Osteoblast (primary cell): ENCODE results near the gene TINAGL1. TPM values are rescaled to one million over a fixed set of nuclear protein-coding genes. Genes with fewer than 3 reads are reported as not detected.

Source experiments
- DNase-seq: peaks from one replicate; pipeline ENCODE4 v3.0.0; 2011; ENCODE audit warnings: low spot score, mixed read lengths; ENCODE audit not compliant: insufficient read length; ENCODE audit errors: missing footprints
- H2AFZ ChIP-seq: 2 replicates; pipeline ENCODE4 v1.6.0; 2011; ENCODE audit warnings: mild to moderate bottlenecking, low read length
- H3K27ac ChIP-seq: 2 replicates; pipeline ENCODE4 v1.5.1; 2011; ENCODE audit warnings: mild to moderate bottlenecking, low read depth, low read length, moderate library complexity
- H3K27me3 ChIP-seq: 2 replicates; pipeline ENCODE4 v1.6.0; 2012; ENCODE audit warnings: mild to moderate bottlenecking, control low read depth, inconsistent platforms, low read length, moderate library complexity; ENCODE audit not compliant: insufficient read depth
- H3K36me3 ChIP-seq: 2 replicates; pipeline ENCODE4 v1.5.1; 2011; ENCODE audit warnings: mild to moderate bottlenecking, low read length, control low read depth, moderate library complexity; ENCODE audit not compliant: insufficient read depth
- H3K4me1 ChIP-seq: 2 replicates; pipeline ENCODE4 v1.5.1; 2011; ENCODE audit warnings: mild to moderate bottlenecking, low read length, control low read depth, moderate library complexity; ENCODE audit not compliant: insufficient read depth
- H3K4me2 ChIP-seq: 2 replicates; pipeline ENCODE4 v1.6.0; 2011; ENCODE audit warnings: mild to moderate bottlenecking, low read length; ENCODE audit not compliant: insufficient read depth
- H3K4me3 ChIP-seq: fragments of 200-600 bp; sonication (generic); 3 replicates; pipeline ENCODE4 v1.5.1; 2012; ENCODE audit warnings: mild to moderate bottlenecking, low read length, inconsistent platforms; ENCODE audit not compliant: insufficient read depth
- H3K79me2 ChIP-seq: 2 replicates; pipeline ENCODE4 v1.6.0; 2012; ENCODE audit warnings: mild to moderate bottlenecking, low read length, control low read depth, inconsistent platforms; ENCODE audit not compliant: insufficient read depth
- H3K9me3 ChIP-seq: 2 replicates; pipeline ENCODE4 v1.5.1; 2011; ENCODE audit warnings: low read depth, low read length, control low read depth
- H4K20me1 ChIP-seq: 2 replicates; pipeline ENCODE4 v1.6.0; 2012; ENCODE audit warnings: mild to moderate bottlenecking, low read length, control low read depth; ENCODE audit not compliant: insufficient read depth
- total RNA-seq: library from RNA; depleted of rRNA; stranded (reverse); fragments of >200 nt; gene quantifications from 2 replicates; pipeline ENCODE4 v1.2.3, GENCODE V29; 2012
- TF ChIP-seq, protein P1 (sequence below): IDR thresholded peaks from 2 replicates; pipeline ENCODE4 v1.5.1; 2011; ENCODE audit warnings: mild to moderate bottlenecking, low read depth, low read length, moderate library complexity; ENCODE audit errors: extremely low read depth

TINAGL1 gene
- total RNA-seq, 1 donor = 50.3 TPM

DNA sequence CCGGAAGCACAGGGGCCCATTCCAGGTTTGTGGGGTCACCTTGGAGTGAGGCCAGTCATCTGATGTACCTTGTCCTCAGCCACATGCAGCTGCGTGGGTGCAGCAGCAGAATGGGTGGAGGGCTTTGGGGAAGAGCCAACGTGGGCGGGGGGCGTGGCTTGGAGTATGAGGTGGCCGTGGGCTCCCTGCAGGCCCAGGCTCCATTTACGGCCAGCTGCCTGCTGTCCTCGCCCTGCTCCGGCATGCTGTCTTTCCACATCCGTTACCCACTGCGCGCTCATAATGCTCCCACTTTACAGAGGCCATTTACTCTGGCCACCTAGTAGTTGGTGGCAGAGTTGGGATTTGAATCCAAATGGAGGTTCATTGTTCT, 27.8 kb upstream of the TINAGL1 start:
- Histone ChIP-seq H3K4me2 (peak overlapping the region; percentile 88), H3K36me3 (no peaks in the 10 kb centered on the region), H3K27ac (no peak overlapping the region), H3K27me3 (peaks cover 2% of the 10 kb centered on the region), H2AFZ (peak overlapping the region; percentile 49), H3K79me2 (no peaks in the 10 kb centered on the region), H3K4me3 (peak overlapping the region; percentile 37), H3K4me1 (peaks cover 20% of the 10 kb centered on the region), H3K9me3 (no peaks in the 10 kb centered on the region), H4K20me1 (no peaks in the 10 kb centered on the region)
- no peak for DNase-seq
- TF ChIP-seq, protein P1, sequence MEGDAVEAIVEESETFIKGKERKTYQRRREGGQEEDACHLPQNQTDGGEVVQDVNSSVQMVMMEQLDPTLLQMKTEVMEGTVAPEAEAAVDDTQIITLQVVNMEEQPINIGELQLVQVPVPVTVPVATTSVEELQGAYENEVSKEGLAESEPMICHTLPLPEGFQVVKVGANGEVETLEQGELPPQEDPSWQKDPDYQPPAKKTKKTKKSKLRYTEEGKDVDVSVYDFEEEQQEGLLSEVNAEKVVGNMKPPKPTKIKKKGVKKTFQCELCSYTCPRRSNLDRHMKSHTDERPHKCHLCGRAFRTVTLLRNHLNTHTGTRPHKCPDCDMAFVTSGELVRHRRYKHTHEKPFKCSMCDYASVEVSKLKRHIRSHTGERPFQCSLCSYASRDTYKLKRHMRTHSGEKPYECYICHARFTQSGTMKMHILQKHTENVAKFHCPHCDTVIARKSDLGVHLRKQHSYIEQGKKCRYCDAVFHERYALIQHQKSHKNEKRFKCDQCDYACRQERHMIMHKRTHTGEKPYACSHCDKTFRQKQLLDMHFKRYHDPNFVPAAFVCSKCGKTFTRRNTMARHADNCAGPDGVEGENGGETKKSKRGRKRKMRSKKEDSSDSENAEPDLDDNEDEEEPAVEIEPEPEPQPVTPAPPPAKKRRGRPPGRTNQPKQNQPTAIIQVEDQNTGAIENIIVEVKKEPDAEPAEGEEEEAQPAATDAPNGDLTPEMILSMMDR = no peak

DNA sequence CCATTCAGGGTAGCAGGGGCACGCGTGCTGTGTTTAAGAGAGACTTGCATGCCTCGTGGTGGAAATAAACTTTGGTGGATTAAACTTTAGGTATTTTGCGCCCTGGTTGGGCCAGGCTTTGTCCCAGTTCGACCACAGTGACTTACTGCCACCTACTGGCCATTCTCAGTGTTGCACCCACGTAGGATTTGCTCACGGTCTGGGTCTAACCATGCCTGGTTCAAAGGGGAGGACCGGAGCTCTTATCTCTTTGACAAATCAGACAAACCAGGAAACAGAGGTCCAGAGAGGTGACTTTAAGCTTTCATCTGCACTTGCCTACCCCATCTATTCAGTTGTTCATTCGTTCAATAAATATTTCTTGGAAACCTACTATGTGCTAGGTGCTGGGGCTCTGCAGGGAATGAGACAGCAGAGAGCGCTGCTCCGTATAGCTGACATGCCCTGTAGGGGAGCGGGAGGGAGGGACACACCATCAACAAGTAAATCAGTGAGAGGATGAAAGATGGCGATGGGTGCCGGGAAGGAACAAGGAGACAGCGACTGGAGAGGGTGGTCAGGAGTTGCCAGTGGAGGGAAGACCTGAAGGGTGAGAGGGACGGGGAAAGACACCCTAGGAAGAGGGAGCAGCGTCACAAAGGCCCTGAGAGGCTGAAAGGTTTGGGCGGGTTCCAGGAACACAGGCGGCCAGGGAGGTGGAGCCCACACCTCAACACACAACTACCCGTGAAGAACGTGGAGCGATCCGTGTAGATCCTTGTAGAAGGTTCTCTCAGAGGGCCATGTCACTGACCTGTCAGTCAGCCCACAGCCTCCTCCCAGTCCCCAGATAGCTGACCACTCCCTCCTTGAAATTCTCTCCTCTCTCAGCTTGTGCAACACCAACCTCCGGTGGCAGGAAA, 27.2 kb upstream of the TINAGL1 start:
- Histone ChIP-seq H3K4me3 (peak overlapping the region; percentile 68), H4K20me1 (no peaks in the 10 kb centered on the region), H3K4me1 (peaks cover 20% of the 10 kb centered on the region), H2AFZ (peak overlapping the region; percentile 91), H3K27ac (no peak overlapping the region), H3K4me2 (peak overlapping the region; percentile 88), H3K36me3 (no peaks in the 10 kb centered on the region), H3K9me3 (no peaks in the 10 kb centered on the region), H3K79me2 (no peaks in the 10 kb centered on the region), H3K27me3 (peaks cover 6% of the 10 kb centered on the region)
- TF ChIP-seq, protein P1 = peak; percentile 97
- peak; percentile 95 for DNase-seq

- Histone ChIP-seq H2AFZ (peak overlapping the region; percentile 91), H3K27me3 (peaks cover 6% of the 10 kb centered on the region), H3K79me2 (no peaks in the 10 kb centered on the region), H3K27ac (no peak overlapping the region), H3K4me2 (peak overlapping the region; percentile 88), H3K9me3 (no peaks in the 10 kb centered on the region), H3K36me3 (no peaks in the 10 kb centered on the region), H4K20me1 (no peaks in the 10 kb centered on the region), H3K4me3 (peak overlapping the region; percentile 68), H3K4me1 (peaks cover 20% of the 10 kb centered on the region)
- DNase-seq = no peak
- TF ChIP-seq, protein P1 = no peak
Observed at GRCh38 chr1:31549809-31550620, 26.3 kb upstream of the TINAGL1 start.

GRCh38 chr1:31551208-31551607, 25.1 kb upstream of the TINAGL1 start:
- DNase-seq = no peak
- no peak overlapping the region for H3K27ac ChIP-seq

More at GRCh38 chr1:31551208-31551607, 25.1 kb upstream of the TINAGL1 start:
- Histone ChIP-seq H3K4me3 (no peak overlapping the region), H4K20me1 (no peaks in the 10 kb centered on the region), H3K4me2 (no peak overlapping the region), H3K9me3 (no peaks in the 10 kb centered on the region), H3K4me1 (peaks cover 20% of the 10 kb centered on the region), H2AFZ (no peak overlapping the region), H3K27me3 (peaks cover 6% of the 10 kb centered on the region), H3K79me2 (no peaks in the 10 kb centered on the region), H3K36me3 (no peaks in the 10 kb centered on the region)
- TF ChIP-seq, protein P1 = no peak
